GM23248 (cell line): ENCODE measurements around the gene TTLL3.

Source experiments
- EZH2 ChIP-seq: fragments of 200-600 bp; sonication (generic); IDR thresholded peaks from 2 replicates; pipeline ENCODE4 v1.6.1; 2018; ENCODE audit warnings: antibody characterized with exemption, mild to moderate bottlenecking; ENCODE audit not compliant: insufficient read depth, poor library complexity, severe bottlenecking
- EZH2phosphoT487 ChIP-seq: fragments of 200-600 bp; sonication (generic); IDR thresholded peaks from 2 replicates; pipeline ENCODE4 v1.6.1; 2018; ENCODE audit warnings: antibody characterized with exemption, moderate library complexity, mild to moderate bottlenecking, low read depth; ENCODE audit not compliant: insufficient read depth

GRCh38 chr3:9864200-9864927 lies 54.3 kb downstream of the TTLL3 start:
- no peak for TF ChIP-seq EZH2
- TF ChIP-seq EZH2phosphoT487, result no peak
